NCI-H460 (cell line): Measurements from ENCODE around the gene IER5L. TPM values are rescaled to one million over a fixed set of nuclear protein-coding genes. Genes with fewer than 3 reads are reported as not detected.

Experiments used
- DNase-seq: peaks from one replicate; pipeline ENCODE4 v3.0.0-alpha.2; 2016; ENCODE audit warnings: low read depth; ENCODE audit errors: extremely low read depth
- polyA plus RNA-seq: library from polyadenylated mRNA; depleted of rRNA; stranded (reverse); fragments of >200 nt; gene quantifications from 2 replicates; pipeline ENCODE4 v1.2.3, GENCODE V29; 2014; cell fraction: nucleus; rRNA removed
- total RNA-seq: library from RNA; depleted of rRNA; stranded (reverse); fragments of >200 nt; shearing (Covaris generic); gene quantifications from 2 replicates; pipeline ENCODE4 v1.2.3, GENCODE V29; 2014; rRNA removed

The IER5L gene
- 31.1 and 40.5 TPM in 2 replicates for total RNA-seq
- 44.5 and 65.4 TPM in 2 replicates for polyA plus RNA-seq

DNA sequence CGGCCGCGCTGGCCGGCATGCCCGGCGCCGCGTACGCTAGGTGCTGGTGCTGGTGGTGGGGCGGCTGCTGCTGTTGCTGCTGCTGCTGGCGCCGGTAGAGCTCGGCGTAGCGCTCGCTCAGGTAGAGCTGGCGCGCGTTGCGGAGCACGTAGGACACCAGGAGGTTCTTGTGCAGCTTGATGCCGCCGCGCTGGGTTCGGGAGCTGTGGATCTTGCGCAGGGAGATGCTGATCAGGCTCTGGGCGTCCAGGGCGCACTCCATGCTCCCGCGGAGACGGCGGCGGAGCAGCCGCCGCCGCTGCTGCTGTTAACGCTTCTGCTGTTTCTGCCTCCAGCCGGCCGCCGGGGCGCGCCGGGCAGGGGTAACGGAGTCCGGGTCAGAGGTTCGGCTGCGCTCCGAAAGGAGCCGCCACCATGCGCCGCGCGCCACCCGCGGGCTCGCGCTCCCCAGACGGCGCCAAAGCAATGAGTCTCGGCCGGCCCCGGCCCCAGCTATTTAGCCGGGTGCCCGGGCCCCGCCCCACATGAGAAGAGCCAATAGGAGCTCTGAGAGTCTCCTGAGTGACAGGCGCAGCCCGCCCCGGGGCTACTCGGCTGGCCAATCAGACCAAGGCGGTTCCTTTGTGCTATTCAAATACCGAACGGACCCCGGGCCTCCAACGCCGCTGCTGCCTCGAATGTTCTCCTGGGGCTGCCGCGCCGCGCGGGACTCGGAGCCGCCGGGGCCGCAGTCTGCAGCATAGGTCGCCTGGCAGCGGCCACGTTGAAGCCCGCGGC, at the start of gene IER5L:
Gene IER5L (minus strand): TSS at position 471 of the 777 bp plus-strand sequence. CDS start 209 bp downstream, at position 262.
- DNase-seq = peak; percentile 96

DNA sequence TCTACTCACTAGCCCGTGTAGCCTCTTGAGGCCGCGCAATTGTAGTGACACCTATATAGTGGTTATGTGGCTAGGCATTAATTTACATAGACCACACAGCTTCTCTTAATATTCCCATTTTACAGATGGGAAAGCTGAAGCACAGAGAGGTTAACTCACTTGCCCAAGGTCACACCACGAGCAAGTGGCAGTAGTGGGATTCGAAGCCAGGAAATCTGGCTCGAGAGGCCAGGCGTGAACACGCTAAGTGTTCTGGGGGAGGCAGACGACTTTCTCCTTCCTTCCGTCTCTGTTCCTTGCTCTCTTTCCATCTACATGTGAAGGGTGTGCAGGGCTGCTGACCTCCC, 49.8 kb upstream of the IER5L start:
- DNase-seq = no peak

DNA sequence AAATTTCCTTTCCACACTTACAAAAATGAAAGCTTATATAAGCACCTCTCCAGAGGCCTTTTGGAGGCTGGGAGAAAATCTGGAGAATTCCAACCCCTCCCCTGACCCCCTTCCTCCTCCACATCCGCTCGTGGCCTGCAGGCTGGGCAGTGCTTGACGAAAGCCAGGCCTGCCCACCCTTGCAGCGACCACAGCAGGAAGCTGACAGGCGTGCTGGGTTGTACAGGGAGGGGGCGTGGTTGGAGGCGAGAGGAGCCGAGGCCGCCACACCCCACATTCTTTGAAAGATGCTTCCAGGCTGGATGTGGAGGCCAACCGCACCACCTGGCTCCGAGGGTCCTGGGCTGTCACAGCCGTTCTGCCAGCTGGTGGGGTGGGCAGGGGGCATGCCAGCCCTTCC, 47.8 kb upstream of the IER5L start:
- no peak for DNase-seq

DNA sequence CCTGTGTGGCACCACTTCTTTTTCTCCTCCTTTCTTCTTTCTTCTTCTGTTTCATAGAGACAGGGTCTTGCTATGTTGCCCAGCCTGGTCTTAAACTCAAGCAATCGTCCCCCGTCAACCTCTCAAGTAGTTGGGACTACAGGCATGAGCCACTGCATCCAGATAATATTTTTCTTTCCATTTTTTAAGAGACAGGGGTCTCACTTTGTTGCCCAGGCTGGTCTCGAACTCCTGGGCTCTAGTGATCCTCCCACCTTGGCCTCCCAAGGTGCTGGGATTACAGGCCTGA, 47.4 kb upstream of the IER5L start:
- no peak for DNase-seq

DNA sequence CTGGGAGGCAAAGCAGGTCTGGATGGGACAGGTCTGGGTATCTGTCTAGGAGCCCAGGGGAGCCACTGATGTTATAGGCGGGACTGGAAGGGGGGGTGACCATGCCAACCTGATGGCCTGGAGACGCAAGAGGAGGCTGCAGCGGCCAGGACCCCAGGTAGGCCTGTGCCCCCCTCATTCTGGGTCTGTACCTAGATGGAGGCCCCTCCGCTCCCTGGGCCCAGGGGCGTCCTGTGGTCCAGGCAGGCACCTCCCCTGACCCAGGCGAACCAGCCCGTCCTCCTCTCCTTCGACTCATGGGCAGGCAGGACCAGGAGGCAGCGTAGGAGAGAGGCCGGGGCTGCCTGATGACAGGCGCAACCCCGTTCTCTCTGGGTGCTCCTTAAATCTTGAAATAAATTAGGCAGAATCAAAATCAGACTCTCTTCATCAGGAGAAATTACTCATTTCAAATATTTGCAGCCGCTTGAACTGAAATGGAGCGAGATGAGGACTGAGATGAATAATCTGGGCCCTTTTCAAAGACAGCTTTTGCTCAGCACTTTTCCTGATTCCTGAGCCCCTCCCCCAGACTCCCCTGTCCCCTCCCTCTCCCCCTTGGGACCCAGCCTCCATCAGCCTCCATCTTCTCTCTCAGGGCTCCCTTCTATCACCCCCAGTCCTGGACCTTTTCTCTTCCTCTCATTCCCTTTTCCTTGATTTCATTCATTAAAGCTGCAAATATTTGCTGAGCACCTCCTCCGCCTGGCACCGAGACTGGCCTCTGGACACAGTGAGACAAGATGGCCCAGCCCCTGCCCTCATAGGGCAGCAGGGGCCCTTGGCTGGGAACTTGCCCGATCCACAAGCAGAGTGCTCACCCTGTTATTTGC, 46.8 kb upstream of the IER5L start:
- no peak for DNase-seq

DNA sequence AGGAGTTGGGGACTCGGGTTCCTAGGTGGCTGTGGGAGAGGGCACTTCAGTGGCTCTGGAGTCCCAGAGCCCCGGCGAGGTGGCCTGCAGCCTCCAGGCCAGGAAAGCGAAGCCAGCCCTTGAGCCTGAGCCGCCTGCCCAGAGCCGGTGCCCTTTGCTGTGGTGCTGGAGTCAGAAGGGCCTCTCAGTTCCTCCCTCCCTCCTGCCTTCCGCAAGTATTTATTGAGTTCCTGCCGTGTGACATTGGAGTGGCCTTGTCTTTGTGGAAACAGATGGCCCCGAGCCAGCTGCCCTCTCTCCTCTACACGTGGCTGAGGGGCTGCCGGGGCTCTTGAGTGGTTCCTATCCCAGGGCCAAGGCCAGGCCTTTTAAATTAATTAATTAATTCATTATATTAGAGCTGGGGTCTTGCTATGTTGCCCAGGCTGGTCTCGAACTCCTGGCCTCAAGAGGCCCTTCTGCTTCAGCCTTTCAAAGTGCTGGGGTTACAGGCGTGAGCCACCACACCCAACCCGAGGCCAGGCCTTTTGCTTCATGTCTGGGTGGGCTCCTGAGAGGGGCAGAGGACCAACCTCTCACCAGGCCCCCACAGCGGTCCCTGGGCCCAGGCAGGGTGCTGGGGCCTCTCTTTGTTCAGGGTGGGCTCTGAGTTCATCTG, 45.6 kb upstream of the IER5L start:
- DNase-seq = no peak

DNA sequence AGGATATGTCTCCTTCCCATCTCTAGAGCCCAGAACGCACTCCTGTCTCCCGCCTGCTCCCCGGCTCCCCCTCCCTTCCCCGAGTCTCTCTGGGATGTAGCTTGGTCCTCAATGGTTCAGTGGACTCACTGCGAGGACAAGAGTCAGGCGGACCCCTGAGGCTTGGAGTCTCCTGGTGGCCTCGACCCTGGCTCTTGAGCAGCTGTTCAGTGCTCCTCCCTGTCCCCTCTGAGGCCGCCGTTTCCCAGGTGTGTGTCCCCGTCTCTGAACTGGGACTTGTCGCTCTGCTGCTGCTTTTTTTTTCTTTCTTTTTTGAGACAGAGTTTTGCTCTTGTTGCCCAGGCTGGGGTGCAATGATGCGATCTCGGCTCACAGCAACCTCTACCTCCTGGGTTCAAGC, 44.8 kb upstream of the IER5L start:
- DNase-seq = no peak

DNA sequence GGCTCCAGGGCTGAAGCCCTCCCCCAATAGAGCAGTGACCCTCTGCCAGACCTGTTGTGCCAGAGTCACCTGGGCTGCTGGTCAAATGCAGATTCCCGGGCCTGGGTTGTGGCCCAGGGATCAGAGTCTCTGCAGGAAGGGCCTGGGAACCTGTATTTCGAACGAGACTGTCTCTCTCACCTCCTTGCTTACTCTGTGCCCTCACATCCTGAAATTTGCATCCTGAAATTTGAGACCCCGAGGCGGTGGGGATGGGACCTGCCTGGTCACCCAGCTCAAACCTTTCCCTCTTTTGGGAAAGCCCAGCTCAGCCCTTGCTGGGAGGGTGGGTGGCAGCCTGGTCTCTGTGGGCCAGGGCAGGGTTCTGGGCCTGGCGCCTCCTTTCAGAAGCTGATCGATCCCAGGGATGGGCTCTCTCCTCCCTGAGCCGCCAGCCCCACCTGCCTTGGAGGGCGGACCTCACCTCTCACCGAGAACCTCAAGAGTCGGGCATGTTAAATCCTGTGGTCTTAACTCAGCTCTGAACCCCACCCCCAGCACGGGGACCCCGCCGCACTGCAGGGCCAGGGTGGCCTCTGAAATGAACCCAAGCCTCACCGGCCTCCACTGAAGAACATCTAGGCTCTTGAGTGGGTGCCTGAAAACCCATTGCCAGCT, 44.0 kb upstream of the IER5L start:
- no peak for DNase-seq

DNA sequence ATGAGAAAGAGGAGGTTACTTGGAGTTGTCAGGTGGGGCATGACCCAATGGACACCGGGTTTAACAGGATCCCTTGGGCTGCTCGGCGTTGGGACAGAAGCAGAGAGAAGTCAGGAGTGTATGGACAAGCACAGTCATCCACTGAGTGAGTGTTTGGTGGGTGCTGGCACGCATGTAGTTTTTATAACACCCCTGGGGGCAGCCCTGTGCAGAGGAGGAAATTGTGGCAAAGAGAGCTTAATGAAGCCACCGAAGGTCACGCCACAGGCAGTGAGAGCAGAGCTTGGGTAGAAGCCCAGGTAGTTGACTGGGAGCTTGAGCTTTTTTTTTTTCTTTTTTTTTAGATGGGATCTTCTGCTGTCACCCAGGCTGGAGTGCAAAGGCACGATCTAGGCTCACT, 43.2 kb upstream of the IER5L start:
- no peak for DNase-seq

DNA sequence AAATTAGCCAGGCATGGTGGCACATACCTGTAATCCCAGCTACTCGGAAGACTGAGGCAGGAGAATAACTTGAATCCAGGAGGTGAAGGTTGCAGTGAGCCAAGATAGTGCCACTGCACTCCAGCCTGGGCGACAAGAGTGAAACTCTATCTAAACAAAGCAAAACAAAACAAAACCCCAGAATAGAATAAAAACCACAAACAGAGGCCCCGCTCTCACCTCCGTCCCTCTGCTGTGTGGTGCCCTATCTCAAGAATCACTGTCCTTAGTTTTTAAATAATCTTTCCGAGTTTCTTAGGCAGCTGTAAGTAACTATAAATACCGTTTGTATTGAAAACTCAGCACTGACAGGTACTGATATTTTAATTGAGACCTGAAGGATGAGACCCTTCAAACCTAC, 42.7 kb upstream of the IER5L start:
- DNase-seq = no peak

DNA sequence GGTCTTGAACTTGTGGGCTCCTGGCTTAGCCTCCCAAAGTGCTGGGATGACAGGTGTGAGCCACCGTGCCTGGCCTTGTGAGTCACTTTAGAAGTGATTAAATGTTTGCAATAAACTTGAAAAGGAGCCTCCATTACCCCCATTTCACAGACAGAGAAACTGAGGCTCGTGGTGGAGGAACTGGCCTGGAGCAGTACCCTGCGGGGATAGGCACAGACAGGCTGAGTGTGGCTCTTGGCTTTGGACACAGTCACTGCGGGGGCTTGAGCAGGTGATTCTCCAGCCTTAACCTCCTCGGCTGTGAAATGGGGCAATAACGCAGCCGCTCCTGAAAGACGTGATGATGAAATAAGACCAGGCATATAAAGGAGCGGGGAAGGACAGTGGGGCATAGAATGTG, 40.9 kb upstream of the IER5L start:
- no peak for DNase-seq

DNA sequence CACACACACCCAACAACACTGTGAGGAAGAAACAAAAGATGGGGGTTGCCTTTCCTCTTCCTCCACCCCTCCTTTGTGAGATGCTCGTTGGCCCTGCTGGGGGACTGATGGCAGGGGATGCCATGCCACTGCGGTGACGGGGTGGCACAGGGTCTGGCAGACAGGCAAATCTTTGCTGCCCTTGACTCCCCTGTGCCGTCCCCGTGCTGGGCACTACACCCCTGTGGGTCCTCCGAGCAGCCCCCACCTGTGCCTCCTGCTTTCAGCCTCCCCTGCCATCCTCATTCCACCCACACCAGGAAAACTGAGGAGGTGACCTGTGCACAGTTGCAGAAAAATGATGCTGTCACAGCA, 40.2 kb upstream of the IER5L start:
- DNase-seq = no peak

DNA sequence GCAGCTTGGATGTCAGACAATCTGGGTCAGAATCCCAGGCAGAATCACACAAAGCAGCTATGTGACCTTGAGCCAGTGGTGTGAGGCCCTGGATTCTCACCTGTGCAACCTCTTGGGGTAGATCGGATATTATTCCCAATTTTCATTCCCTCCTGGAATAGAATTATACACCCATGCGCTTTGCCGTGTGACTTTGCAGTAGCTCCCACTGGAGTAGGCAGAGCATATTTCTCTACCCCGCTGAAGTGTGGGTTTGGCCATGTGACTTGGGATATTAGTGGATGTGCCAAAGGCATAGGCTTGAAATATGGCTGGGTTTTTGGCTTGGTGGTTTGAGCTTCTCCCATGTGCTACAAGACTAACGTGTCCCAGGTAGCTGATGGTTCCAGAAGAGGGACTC, 35.5 kb upstream of the IER5L start:
- no peak for DNase-seq

DNA sequence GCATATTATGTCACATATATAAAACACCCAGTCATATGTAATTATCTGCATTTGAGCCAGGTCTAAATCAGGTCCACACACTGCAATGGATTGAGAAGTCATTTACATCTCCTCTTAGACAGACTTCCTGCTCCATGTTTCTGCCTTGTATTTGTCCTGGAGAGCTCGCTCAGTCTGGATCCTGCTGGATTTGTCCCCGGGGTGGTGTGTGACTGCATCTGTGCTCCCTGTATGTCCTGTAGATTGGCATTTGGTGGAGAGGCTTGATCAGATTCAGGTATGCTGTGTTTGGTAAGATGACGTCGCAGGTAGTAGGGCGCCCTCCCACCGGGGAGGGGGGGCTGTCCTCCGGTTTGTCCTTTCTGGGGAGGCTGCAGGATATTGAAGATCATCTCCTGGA, 33.6 kb upstream of the IER5L start:
- DNase-seq = no peak

DNA sequence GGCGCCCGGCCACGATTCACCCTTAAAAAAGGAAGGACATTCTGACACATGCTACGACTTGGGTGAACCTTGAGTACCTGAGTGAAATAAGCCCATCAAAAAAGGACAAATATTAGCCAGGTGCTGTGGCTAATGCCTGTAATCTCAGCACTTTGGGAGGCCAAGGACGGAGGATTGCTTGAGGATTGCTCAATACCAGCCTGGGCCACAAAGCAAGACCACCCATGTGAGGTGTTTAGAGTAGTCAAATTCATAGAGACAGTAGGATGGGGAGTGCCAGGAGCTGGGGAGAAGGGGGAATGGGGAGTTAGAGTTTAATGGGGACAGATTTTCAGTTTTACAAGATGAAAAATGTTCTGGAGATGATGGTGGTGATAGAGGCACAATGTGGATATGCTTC, 32.1 kb upstream of the IER5L start:
- no peak for DNase-seq

DNA sequence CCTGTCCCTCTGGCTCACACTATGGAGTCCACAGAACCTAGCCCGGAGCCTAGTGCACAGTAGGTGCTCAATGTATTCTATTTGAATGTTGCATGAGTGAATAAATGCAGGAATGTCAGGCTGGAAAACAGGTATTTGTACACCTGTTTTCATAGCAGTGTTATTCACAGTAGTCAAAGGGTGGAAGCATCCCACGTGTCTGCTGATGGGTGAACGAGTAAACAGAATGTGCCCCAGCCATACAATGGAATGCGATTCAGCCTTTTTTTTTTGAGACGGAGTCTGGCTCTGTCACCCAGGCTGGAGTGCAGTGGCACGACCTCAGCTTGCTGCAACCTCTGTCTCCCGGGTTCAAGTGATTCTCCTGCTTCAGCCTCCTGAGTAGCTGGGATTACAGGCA, 31.5 kb upstream of the IER5L start:
- DNase-seq = no peak

DNA sequence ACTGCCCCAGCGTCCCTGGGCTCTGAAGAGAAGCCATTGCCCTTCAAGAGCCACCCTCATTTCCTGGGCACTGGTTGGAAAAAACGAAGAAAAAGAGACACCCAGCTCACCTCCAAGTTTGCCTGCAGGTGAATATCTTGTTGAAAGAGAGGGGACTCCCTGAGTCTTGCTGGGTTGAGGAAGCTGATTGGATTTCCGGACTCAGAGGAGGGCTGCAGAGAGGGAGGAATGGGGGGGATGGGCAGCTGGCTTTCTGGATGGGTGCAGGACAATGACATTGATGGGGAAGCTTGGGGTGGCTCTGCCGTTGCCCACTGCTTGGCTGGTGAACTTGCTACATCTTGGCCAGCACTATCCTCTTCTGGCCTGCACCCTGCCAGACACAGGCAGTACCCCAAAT, 31.0 kb upstream of the IER5L start:
- DNase-seq = no peak

DNA sequence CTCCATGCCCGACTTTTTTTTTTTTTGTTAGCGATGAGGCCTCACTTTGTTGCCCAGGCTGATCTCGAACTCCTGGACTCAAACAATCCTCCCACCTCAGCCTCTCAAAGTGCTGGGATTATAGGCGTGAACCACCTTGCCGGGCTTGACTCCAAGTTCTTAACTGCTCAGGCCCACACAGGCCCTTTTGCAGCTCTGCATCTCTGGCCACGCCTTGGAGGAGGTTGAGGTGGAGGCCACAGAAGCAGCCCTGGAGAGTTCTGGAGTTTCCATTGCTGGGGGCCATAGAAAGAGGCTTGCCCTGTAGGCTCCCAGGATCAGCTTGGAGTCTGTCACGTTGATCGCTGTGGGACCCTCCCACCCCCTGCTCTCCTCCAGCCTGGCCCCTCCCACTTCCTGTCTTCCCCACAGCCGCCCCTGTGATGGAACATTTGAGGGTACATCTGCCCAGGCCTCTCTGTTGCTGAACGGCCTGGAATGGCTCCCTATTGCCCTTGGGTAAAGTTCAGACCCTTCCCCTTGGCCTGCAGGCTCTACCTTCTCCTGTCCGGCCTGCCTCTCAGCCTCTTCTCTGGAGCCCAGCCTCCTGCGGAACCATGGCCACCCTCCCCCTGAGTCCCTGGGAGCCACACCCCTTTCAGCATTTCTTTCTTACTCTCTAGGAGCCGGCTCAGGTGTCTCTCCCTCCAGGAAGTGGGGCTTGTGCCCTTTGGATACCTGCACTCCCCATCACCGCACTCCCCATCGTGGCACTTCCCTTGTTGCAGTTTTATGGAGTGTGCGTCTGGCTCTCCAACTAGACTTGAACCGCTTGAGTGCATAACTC, 30.4 kb upstream of the IER5L start:
- no peak for DNase-seq

DNA sequence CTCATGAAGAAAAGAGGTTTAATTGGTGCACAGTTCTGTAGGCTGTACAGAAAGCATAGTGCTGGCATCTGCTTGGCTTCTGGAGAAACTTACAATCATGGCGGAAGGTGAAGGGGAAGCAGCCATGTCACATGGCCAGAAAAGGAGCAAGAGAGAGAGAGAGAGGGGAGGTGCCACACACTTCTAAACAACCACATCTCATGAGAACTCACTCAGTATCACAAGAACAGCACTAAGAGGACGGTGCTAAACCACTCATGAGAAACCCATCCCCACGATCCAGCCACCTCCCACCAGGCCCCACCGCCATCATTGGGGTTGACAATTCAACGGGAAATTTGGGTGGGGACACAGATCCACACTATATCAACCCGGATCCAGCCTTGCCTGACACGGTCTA, 28.8 kb upstream of the IER5L start:
- no peak for DNase-seq

DNA sequence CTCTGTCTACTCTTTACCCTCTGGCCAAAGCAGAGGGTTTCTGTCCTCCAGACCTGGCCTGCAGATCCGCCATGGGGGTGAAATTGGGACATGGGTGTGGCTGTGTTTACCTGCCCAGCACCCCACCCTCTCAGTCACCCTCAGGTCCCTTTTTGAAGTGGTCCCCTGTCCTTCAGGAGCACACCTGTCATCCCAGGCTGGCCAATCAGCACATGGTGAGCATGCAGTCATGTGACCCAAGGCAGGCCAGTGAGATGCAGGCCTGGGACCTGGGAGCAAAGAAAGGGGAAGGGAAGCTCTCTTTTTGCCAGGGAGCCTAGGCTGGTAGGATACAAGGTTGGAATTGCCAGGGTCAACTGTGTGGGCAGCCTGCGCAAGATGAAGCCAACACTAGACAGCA, 28.3 kb upstream of the IER5L start:
- DNase-seq = no peak
